ENCODE measurements around the gene OTOGL. TPM values are rescaled to one million over a fixed set of nuclear protein-coding genes. Genes with fewer than 3 reads are reported as not detected.

OTOGL gene
- total RNA-seq, 4 donors from 2014 or later, result 0.13 to 1.7 (median 0.23) TPM

DNA sequence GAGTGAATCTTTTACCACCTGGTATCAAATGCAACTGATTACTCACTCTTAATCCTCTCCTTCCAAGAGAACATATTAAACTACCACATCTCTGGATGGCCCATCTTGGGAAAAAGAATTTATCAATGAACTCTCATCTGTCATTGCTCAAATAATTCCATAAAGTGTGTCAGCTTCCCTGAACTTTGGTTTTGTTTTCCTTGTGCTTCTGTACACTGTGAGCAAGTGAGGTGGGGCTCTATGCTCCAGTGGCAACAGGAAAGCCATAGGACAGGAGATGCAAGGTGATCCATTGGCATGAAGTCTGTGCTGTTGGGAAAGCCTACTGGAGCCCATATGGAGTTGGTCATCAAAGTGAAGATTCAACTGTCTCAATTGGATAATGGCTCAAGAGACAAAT, 17.4 kb downstream of the OTOGL start:
- no peak for DNase-seq
- Histone ChIP-seq H3K4me1 (peaks cover 0 to 11% (median 0%) of the 10 kb centered on the region in 4 donors), H3K4me3 (no peak overlapping the region), H3K9me3 (no peaks in the 10 kb centered on the region), H3K27me3 (no peaks in the 10 kb centered on the region), H3K27ac (no peak overlapping the region), H3K36me3 (no peaks in the 10 kb centered on the region)
- TF ChIP-seq POLR2A (IDR thresholded peaks at IDR 0.05), result no peak
- TF ChIP-seq, protein P1, sequence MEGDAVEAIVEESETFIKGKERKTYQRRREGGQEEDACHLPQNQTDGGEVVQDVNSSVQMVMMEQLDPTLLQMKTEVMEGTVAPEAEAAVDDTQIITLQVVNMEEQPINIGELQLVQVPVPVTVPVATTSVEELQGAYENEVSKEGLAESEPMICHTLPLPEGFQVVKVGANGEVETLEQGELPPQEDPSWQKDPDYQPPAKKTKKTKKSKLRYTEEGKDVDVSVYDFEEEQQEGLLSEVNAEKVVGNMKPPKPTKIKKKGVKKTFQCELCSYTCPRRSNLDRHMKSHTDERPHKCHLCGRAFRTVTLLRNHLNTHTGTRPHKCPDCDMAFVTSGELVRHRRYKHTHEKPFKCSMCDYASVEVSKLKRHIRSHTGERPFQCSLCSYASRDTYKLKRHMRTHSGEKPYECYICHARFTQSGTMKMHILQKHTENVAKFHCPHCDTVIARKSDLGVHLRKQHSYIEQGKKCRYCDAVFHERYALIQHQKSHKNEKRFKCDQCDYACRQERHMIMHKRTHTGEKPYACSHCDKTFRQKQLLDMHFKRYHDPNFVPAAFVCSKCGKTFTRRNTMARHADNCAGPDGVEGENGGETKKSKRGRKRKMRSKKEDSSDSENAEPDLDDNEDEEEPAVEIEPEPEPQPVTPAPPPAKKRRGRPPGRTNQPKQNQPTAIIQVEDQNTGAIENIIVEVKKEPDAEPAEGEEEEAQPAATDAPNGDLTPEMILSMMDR (IDR thresholded peaks at IDR 0.05), result no peak

- peaks cover 0 to 11% (median 0%) of the 10 kb centered on the region in 4 donors for H3K4me1 ChIP-seq
- peak overlapping the region in 1 of 4 donors; percentile 48 for H3K27ac ChIP-seq
- no peak overlapping the region for H3K4me3 ChIP-seq
- no peaks in the 10 kb centered on the region for H3K36me3 ChIP-seq
- no peaks in the 10 kb centered on the region for H3K9me3 ChIP-seq
- no peak for TF ChIP-seq POLR2A (IDR thresholded peaks at IDR 0.05)
- TF ChIP-seq, protein P1 (IDR thresholded peaks at IDR 0.05), result no peak
- H3K27me3 ChIP-seq, result no peaks in the 10 kb centered on the region
- DNase-seq, result no peak
Measured at GRCh38 chr12:80118565-80119324, 19.4 kb downstream of the OTOGL start.

DNA sequence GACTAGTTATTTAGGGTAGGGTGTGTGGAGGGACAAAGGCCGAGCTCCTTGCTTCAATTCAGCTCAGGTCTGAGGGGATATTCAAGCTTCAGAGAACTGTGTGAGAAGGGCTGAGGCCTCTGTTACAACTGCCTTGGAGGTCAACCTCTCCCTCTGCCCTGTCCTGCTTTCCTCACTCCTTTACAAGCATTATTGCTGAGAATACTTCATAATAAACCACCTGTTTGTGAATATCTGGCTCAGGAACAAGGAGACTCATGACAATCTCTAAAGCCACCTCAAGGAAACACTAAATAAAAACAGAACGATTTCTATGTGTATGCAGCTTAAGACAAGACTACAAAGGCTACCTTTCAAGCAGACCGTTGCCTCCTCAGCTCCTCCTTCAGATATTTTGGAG, 21.7 kb downstream of the OTOGL start:
- H3K27me3 ChIP-seq, result no peaks in the 10 kb centered on the region
- no peak overlapping the region for H3K27ac ChIP-seq
- no peaks in the 10 kb centered on the region for H3K9me3 ChIP-seq
- H3K4me3 ChIP-seq, result no peak overlapping the region
- no peak for DNase-seq
- H3K4me1 ChIP-seq, result peaks cover 0 to 11% (median 0%) of the 10 kb centered on the region in 4 donors
- H3K36me3 ChIP-seq, result no peaks in the 10 kb centered on the region
- TF ChIP-seq POLR2A (IDR thresholded peaks at IDR 0.05), result no peak
- TF ChIP-seq, protein P1 (IDR thresholded peaks at IDR 0.05), result no peak

DNA sequence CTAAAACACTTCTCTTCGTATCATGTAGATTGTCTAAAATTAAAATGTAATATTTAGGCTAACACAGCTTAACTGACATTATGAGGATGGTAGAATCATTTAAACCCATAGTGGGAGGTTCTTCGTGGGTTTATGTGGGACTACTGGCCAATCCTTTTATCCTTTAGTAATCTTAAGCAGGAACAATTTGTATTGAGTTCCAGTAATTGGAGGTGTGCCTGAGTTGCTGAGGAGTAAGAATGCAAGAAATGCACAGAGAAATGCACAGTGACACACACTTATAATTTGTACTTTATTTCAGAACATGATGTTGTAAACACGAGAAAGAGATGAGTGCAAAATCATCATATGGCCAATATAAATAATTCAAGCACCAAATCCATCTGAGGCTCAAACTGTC, 22.3 kb downstream of the OTOGL start:
- no peak overlapping the region for H3K27ac ChIP-seq
- no peak for DNase-seq
- H3K4me1 ChIP-seq, result peaks cover 0 to 11% (median 0%) of the 10 kb centered on the region in 4 donors
- H3K4me3 ChIP-seq, result no peak overlapping the region
- no peaks in the 10 kb centered on the region for H3K27me3 ChIP-seq
- no peaks in the 10 kb centered on the region for H3K9me3 ChIP-seq
- TF ChIP-seq, protein P1 (IDR thresholded peaks at IDR 0.05), result no peak
- no peak for TF ChIP-seq POLR2A (IDR thresholded peaks at IDR 0.05)
- H3K36me3 ChIP-seq, result no peaks in the 10 kb centered on the region

DNA sequence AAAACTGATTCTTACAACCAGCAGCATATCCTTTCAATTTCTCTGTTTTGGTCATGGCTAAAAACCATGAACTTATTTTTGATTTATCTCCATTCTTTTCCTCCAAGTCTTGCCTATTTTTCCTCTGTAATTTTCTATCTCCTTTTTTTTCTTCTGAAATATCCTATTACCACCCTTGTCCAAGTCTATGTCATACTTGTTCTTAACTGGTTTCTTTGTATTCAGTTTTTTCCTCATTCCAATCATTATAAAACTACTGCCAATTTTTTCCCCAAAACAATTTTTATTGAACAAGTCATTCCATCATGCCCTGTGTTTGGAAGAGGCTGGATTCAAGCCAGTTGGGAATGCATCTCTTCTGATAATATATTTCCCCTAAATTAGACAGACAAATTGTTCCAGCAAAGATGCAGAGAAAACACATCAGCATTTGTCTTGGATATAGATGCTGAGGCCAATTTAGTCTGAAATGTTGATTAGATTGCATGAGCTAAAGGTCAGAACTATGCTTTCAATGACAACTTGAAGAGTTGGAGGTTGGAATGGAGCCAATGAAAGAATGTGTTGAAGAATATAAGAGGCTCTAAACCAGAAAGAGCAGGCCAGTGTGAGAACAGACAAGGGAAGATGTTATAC, 30.7 kb downstream of the OTOGL start:
- H3K9me3 ChIP-seq, result no peaks in the 10 kb centered on the region
- H3K27ac ChIP-seq, result no peak overlapping the region
- DNase-seq, result no peak
- no peaks in the 10 kb centered on the region for H3K27me3 ChIP-seq
- TF ChIP-seq POLR2A (IDR thresholded peaks at IDR 0.05), result no peak
- TF ChIP-seq, protein P1 (IDR thresholded peaks at IDR 0.05), result no peak
- no peak overlapping the region for H3K4me3 ChIP-seq
- no peaks in the 10 kb centered on the region for H3K4me1 ChIP-seq
- no peaks in the 10 kb centered on the region for H3K36me3 ChIP-seq
